Kidney capillary endothelial cell (primary cell): ENCODE measurements around the gene SMIM12.
"Not testable (repeated sequence)": the region's sequence is repeated elsewhere in the genome, so short reads cannot be mapped to it uniquely, and the experiment has no call there.

ENCODE experiments used
- DNase-seq: peaks from one replicate; pipeline ENCODE4 v3.0.0-alpha.2; 2018; ENCODE audit warnings: low spot score

SMIM12 gene

DNA sequence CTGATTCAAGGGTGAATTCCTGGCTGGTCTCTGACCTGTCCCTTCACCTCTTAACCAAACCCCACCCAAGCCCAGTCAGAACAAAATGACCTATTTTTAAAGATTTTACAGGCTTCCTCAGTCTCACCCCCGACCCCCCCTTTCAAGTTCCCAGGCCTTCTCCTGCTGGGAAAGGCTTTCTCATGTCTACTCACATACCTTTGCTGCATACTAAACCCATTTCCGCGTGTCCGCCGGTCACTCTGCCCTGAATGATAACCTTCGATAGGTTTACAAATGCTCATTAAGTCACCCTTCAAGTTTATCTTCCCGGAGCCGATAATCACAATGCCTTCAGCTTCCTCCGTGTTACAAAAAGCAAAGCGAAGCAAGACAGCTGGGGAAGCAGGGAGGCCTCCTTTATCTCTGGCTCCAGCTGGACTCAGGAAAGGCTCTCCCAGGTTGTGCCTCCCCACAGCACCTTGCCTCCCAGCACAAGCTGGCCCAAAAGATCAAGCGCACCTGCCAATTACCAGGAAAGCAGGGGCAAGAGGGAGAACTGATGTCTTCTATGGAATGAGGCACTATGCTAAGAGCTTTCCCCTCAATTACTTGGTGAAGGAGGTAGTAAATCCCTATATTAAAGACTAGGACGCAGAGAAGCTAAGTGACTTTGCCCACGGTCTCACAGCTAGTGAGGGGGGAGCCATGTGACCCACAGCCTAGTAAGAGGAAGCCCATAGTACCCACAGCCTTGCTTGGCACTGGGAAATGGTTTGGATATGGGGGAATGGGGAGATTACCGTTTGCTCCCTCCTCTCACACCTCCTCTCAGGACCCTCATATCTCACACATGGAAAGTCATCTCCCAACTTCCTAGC, 15.9 kb downstream of the SMIM12 start:
- DNase-seq = no peak

DNA sequence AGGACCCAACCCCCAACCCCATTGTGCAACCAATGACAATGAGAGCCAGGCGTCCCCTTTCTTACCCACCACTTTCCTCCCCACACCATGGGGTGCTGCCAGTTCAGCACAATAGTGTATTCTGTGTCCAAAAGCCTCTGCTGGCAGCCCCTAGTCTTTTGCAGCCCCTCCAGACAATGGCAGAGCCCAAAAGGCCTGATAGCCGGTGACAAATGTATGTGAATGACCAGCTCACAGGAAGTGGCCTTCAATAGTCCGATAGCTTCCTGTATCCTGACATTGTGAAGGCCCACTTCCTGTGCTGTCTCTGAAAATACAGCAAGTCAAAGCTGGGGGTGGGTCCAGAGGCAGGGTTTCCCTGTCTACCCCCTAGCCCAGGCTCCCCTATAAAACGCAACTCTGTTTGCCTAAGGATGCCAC, 16.6 kb downstream of the SMIM12 start:
- peak; percentile 92 for DNase-seq

DNA sequence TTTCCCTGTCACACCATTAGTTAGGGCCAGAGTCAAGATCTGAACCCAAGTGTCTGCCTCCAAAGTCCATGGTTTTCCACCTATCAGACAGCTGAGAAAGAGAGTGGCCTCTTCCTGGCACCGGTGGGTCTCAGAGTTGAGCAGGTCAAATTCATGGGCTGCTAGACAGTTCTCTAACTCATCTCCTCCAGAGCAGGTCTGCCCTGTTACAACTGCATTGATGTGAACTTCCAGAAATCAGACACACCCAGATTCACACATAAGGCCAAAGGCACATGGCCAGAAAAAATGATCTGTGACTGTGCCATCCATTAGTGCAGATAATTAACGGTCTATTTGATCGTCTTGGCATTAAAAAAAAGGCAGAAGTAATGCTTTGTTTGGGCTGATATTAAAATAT, 17.5 kb downstream of the SMIM12 start:
- no peak for DNase-seq

DNA sequence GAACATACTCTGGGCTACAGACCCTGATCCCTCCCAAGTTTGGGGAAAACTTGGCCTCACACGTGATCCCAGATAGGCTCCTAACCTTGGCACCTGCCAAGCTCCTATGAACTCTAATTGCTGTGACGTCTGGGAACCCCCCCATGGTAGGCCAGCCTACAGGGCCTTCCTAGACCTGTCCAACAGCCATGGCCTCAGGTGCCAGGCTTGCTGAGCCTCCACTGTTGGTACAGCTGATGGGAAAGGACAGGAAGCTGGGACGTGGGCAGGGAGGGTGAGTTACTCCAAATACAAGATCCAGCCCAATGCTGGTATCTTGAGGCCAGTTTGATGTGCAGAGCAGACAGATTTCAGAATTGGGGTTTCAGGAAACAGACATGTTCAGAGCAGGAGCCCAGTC, 19.1 kb downstream of the SMIM12 start:
- DNase-seq = no peak

DNA sequence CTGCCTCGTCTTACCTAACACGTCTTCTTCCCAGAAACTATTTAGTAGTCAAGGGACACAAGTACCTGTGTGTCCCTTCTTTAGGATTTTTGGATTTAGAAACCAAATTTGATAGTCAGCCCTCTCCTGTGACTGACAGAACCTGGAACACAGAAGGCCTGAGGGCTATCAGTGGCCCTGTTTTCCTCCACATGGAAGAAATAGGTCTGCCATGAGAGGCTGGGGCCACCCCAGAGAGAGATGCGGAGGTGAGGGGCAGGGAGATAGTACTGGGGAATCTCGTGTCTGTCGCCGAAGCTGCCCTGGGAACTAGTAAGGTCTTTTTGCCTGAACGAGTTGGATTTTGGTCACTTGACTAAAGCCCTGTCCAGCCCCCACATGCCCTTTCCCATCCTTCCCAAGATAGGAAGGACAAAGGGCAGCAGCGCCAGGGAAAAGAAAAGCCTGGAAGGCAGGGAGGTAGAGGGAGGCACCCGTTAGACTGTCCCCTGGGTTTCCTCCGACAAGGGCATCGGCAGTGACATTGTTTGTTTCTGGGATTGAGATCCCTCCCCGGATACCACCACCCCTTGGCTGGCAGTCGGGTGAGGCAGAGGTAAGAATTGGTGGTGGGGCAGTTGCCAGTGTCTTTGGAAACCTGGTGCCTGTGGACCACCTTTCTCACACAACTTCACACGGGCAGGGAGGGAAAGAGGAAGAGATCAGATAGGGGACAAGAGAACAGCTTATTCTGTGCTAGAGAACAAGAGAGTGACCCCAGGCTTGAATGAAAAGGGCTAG, 19.8 kb downstream of the SMIM12 start:
- DNase-seq = no peak

DNA sequence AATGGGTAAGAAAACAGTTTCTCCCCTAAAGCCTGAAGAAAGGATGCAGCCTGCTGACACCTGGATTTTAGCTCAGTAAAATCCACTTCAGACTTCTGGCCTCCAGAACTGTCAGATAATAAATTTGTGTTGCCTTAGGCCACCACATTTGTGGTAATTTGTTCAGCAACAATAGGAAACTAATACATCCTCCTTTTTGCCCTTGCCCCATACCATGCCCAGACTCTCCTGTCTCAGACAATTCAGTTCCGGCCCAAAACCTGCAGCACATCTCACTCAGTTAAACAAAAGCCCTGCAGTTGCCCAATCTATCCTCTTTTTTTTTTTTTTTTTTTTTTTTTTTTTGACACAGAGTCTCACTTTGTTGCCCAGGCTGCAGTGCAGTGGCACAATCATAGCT, 25.8 kb downstream of the SMIM12 start:
- no peak for DNase-seq

DNA sequence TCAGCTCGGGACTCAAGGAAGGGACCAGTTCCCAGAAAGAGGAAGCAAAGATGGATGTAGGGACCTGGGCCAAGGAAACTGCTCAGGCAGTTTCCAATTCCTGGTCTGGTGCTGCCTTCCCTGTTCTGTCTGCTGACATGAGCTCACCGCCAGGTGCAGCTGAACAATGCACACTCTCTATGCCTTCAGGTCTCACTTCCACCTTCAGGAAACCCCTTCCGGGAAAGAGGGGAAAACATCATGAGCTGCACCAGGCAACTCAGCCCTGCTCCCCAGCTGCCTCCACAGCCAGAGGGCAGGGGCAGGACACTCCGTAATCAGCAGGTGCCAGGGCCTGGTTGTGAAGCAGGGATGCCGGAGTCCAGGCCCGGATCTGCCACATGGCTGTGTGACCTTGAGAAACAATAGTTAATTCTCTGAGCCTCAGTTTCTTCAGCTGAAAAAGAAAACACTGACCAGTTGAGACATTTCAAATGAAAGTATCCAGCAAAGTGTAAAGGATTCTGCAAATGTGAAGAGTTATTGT, 27.8 kb downstream of the SMIM12 start:
- no peak for DNase-seq

DNA sequence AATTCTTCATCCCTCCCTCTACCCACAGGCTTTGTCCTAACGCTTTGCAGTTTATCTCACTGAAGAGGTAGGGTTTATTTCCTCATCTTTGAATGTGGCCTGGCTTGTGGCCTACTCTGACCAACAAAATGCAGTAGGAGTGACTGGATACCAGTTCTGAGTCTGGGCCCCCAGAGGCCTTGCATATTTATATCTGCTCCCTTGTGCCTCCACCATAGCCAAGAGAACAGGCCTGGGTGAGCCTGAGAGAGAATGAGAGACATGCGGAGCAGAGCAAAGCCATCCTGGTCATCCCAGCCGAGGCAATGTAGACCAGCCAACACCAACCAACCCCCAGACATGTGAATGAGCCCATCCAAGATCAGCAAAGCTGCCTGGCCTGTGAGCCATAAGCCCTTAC, 30.3 kb downstream of the SMIM12 start:
- DNase-seq = no peak

DNA sequence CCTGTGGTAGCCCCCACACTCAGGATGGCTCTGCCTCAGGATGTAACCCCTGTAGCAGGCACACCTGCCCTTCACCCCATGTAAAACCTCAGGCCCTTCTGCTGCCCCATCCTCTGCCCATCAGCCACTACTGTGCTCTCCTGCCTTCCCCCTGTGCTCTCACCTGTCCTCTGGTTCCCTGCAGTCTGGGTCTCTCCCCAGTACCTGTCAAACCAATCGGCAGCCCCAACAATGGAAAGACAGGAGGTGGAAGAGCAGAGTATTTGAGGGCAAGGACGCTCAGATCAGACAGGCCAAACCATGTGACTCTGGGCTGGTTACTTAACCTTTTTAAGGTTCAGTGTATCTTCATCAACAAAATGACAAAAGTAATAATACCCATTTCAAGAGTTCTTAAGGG, 30.9 kb downstream of the SMIM12 start:
- DNase-seq = no peak

DNA sequence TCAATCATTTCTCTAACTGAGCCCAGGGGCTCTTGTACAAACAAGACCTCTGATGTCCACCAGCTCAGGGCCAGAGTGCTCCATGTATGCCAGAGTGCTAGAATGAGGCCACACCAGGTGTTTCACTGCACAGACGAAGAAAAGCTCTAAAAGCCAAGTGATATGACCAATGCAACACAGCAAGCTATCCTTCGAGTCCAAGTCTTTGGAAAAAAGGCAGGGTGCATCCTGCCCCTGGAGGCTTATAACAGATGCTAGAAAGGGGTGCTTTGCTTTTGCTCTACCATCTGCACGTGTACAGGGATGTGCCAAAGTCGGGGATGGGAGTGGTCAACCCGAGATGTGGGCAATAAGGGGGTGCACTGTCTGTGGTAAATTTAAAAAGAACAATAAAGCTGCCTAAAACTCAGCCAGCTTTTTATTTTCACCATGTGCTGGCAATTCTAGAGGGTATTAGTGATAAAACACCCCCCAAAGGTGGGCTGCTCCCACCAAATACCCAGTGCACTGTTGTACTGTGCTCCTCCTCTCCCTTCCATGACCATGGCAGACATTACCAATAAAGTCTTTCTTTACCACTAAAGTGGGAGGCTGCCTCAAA, 32.1 kb downstream of the SMIM12 start:
- no peak for DNase-seq

DNA sequence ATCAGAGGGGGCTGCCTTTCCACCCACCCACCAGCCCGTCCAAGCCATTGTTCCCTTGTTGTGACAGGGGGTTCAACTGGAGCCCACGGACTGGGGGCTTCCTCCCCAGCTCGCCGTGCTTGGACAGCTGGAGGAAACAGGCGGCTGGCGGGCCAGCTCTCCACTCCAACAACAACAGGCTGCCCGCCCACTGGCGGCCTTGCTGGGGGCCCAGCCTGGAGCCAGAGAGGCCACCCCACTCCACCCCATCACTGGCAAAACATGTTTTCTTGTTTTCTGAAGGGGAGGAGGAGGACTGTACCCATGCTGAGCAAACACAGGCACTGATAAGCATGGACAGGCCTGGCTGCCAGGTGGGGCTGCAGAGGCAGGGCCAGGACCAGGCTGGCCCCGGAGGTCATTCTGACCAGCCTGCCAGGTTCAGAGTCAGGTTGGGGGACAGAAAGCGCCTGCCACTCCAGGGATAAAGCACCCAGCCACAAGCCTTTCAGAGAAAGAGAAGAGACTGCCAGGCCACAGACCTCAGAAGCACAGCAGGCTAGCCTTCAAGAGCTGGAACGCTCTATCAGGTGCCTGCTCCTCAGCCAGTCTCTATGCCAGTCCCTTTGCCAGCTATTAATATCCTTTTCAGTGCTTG, 34.0 kb downstream of the SMIM12 start:
- no peak for DNase-seq

DNA sequence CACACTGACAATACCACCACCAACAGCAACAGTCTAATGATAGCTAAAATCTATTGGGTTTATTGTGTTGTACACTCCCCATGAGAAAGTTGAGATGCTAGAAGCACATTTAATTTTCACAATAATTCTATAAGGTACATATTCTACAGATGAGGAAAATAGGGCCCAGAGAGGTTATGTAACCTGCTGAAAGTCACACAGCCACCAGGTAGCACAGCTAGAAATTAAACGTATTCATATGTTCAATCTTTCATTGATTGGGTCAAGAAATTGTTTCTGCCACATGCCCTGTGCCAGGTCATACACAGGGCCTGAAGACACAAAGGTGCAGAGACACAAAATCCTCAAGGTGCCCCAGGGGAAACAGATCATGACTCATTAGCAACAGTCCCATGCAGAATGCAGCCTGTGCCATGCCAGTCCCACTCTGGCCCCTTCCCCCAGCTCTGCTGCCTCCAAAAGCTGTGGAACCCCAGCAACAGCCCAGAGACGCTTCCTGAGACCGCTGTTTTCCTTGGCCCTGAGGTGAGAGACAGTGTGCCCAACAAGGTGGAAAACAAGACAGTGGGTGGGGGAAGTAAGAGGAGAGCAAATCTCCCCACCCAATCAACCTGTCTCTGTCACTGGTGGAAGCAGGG, 34.6 kb downstream of the SMIM12 start:
- no peak for DNase-seq

DNA sequence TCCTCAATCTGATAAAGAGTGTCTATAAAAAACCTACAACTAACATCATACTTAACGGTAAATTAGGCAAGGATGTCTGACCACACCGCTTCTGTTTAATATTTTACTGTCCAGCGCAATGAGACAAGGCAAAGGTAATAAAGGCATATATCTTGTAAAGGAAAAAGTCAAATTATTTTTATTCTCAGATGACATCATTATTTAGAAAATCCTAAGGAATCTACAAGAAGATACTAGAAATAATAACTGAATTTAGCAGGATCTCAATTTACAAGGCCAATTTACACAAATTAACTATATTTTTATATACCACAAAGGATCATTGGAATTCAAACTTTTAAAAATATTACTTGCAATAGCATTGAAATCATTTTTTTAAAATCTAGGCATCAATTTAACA, 37.3 kb downstream of the SMIM12 start:
- DNase-seq = no peak

DNA sequence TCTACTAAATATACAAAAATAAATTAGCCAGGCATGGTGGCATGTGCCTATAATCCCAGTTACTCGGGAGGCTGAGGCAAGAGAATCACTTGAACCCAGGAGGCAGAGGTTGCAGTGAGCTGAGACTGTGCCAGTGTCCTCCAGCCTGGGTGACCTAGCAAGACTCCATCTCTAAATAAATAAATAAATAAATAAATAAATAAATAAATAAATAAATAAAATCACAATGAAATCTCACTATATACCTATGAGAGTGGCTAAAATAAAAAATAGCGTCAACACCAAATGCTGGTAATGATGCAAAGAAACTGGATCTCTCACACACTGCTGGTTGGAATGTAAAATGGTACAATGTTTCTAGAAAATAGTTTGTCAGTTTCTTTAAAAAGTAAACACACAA, 40.7 kb downstream of the SMIM12 start:
- not testable (repeated sequence) for DNase-seq

DNA sequence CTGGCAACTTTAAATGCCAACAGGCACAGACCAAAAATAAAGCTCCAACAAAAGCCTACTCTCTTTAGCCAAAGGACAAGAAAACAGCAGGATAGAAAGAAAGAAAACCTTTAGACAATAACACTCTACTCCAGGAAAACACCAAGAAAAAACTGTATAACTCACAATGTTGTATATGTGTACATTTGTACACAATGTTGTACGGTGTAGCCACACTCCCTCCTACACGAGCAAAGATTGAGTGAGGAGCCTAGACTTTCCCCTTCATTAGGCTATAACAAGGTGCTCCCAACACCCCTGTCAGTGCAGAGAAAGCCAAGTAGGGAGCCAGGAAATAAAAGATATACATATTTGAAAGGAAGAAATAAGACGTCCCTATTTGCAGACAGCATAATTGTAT, 42.8 kb downstream of the SMIM12 start:
- DNase-seq = no peak

DNA sequence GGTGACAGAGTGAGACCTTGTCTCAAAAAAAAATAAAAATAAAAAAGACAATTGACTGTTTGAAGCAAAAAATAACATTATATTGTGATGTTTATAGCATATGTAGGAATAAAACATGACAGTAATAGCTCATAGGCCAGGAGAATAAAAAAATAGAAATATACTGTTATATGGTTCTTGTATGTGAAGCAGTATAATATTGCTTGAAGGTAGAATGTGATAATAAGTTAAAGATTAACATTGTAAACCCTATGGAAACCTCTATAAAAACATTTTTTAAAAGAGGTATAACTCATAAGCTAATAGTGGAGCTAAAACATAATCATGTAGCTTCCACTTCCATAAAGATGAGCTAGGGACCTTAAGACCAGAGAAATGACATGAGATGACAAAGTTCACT, 43.2 kb downstream of the SMIM12 start:
- no peak for DNase-seq

DNA sequence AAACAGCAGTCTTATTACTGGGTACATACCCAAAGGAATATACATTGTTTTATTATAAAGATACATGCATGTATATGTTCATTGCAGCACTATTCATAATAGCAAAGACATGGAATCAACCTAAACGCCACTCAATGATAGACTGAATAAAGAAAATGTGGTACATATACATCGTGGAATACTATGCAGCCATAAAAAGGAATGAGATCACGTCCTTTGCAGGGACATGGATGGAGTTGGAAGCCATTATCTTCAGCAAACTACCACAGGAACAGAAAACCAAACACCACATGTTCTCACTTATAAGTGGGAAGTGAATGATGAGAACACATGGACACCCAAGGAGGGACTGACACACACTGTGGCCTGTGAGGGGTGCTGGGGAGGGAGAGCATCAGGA, 48.8 kb downstream of the SMIM12 start:
- DNase-seq = not testable (repeated sequence)

DNA sequence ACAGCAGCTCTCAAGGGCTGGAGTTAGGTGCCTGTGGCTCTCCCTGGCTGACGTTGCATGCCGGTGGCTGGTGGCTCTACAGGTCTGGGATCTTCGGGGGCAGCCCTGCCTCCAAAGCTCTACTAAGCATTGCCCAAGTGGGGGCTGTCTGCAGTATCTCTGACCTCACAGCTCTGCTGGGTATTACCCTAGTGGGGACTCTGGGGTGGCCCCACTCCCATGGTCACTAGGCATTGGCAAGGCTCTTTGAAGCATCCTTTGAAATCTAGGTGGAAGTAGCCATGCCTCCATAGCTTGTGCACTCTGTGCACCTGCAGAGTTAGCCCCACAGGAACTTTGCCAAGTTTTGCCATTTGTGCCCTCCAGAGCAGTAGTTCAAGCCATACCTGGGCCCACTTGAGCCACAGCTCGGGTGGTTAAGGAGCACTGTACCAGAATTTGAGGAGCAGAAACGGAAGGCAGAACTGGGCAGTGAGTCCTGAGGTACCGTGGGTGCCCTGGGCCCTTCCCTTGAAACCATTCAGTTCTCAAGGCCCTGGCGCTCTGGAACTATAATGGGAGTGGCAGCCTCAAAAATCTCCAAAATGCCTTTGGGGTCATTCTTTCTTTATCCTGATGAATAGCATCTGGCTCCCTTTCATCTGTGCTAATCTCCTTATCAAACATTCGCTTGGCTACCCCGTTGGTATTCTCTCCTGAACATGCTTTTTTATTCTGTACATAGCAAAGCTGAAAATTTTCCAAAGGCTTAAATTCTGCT, 51.3 kb downstream of the SMIM12 start:
- no peak for DNase-seq

DNA sequence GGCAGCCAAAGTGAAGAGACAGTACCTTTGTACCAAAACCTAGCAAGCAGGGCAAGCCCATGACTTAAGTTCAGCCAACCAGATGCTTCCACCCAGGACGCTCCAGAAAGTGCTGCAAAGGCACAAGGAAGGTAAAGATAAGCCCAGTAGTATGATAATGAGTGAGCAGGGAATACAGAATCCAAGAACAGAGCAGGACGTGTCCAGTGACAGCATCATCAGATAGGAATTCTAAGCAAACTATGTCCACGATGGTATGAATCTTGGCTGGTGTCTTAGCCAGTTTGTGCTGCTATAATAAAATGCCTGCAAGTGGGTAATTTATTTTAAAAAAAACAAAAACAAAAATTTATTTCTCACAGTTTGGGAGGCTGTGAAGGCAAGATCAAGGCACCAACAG, 53.2 kb downstream of the SMIM12 start:
- DNase-seq = no peak

DNA sequence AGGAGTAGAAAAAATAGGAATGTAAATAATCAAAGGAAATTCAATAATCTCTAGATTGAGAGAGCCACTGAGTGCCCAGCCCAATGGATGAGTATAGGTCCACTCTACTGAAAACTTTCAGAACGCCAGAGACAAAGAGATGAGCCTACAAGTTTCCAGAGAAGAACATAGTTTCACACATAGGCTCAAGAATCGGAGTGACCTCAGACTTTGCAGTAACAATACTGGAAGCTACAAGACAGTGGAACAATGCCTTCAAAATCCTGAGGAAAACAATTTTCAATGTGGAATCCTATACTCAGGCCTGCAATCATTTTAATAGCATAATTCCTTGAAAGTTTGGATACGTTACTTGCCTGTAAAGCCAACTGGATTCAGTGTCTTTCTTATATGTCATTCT, 55.8 kb downstream of the SMIM12 start:
- no peak for DNase-seq
